ENCODE data around the gene SPAG16. TPM values are rescaled to one million over a fixed set of nuclear protein-coding genes. Genes with fewer than 3 reads are reported as not detected.
"Not testable (repeated sequence)": the region's sequence is repeated elsewhere in the genome, so short reads cannot be mapped to it uniquely, and the experiment has no call there.

The SPAG16 gene
- total RNA-seq, 1 donor, result 7.5 TPM

GRCh38 chr2:213980883-213981282, 696.6 kb downstream of the SPAG16 start:
- no peak for DNase-seq (ENCODE audit: low read depth in 2 of 3, low spot score in 2 of 3)

GRCh38 chr2:213989207-213989606, 704.9 kb downstream of the SPAG16 start:
- no peak for DNase-seq (ENCODE audit: low read depth in 2 of 3, low spot score in 2 of 3)

- DNase-seq (ENCODE audit: low read depth in 2 of 3, low spot score in 2 of 3), result no peak
Observed at GRCh38 chr2:213991453-213992108, 707.3 kb downstream of the SPAG16 start.

GRCh38 chr2:213995400-213996105, 711.3 kb downstream of the SPAG16 start:
- DNase-seq (ENCODE audit: low read depth in 2 of 3, low spot score in 2 of 3), result no peak

- not testable (repeated sequence) for DNase-seq (ENCODE audit: low read depth in 2 of 3, low spot score in 2 of 3)
Observed at GRCh38 chr2:213998976-213999375, 714.7 kb downstream of the SPAG16 start.

- DNase-seq (ENCODE audit: low read depth in 2 of 3, low spot score in 2 of 3), result no peak
Observed at GRCh38 chr2:214004463-214004862, 720.2 kb downstream of the SPAG16 start.

GRCh38 chr2:214005337-214005736, 721.1 kb downstream of the SPAG16 start:
- no peak for DNase-seq (ENCODE audit: low read depth in 2 of 3, low spot score in 2 of 3)

- DNase-seq (ENCODE audit: low read depth in 2 of 3, low spot score in 2 of 3), result no peak
Observed at GRCh38 chr2:214006601-214007000, 722.3 kb downstream of the SPAG16 start.

- no peak for DNase-seq (ENCODE audit: low read depth in 2 of 3, low spot score in 2 of 3)
Observed at GRCh38 chr2:214011676-214012075, 727.4 kb downstream of the SPAG16 start.

- DNase-seq (ENCODE audit: low read depth in 2 of 3, low spot score in 2 of 3), result no peak
Observed at GRCh38 chr2:214014551-214015220, 730.4 kb downstream of the SPAG16 start.

GRCh38 chr2:214019229-214019972, 735.1 kb downstream of the SPAG16 start:
- no peak for DNase-seq (ENCODE audit: low read depth in 2 of 3, low spot score in 2 of 3)

- DNase-seq (ENCODE audit: low read depth in 2 of 3, low spot score in 2 of 3), result no peak
Observed at GRCh38 chr2:214019973-214020345, 735.7 kb downstream of the SPAG16 start.

GRCh38 chr2:214029190-214029589, 744.9 kb downstream of the SPAG16 start:
- no peak for DNase-seq (ENCODE audit: low read depth in 2 of 3, low spot score in 2 of 3)

- peak in 1 of 3 donors; percentile 66 for DNase-seq (ENCODE audit: low read depth in 2 of 3, low spot score in 2 of 3)
Observed at GRCh38 chr2:214031566-214031965, 747.3 kb downstream of the SPAG16 start.

GRCh38 chr2:214034417-214034816, 750.2 kb downstream of the SPAG16 start:
- no peak for DNase-seq (ENCODE audit: low read depth in 2 of 3, low spot score in 2 of 3)

- DNase-seq (ENCODE audit: low read depth in 2 of 3, low spot score in 2 of 3), result peak in 1 of 3 donors; percentile 5
Observed at GRCh38 chr2:214035091-214035852, 751.0 kb downstream of the SPAG16 start.

GRCh38 chr2:214035921-214036320, 751.7 kb downstream of the SPAG16 start:
- no peak for DNase-seq (ENCODE audit: low read depth in 2 of 3, low spot score in 2 of 3)

GRCh38 chr2:214038186-214038585, 753.9 kb downstream of the SPAG16 start:
- no peak for DNase-seq (ENCODE audit: low read depth in 2 of 3, low spot score in 2 of 3)

- DNase-seq (ENCODE audit: low read depth in 2 of 3, low spot score in 2 of 3), result no peak
Observed at GRCh38 chr2:214050731-214051130, 766.5 kb downstream of the SPAG16 start.

GRCh38 chr2:214051585-214051984, 767.3 kb downstream of the SPAG16 start:
- no peak for DNase-seq (ENCODE audit: low read depth in 2 of 3, low spot score in 2 of 3)

All from hematopoietic multipotent progenitor cell (in vitro differentiated cells).